Esophagus squamous epithelium (tissue), 5 donors: ENCODE measurements around the gene CHIC2. TPM values are rescaled to one million over a fixed set of nuclear protein-coding genes. Genes with fewer than 3 reads are reported as not detected.

Experiments
- DNase-seq: peaks from one replicate; lab custom pipeline; 2025; lab: John Stamatoyannopoulos, UW
- H3K27ac ChIP-seq, 4 donors: fragments of 200-600 bp; sonication (generic); one replicate each; pipeline ENCODE4 v1.5.1; 2016 to 2019; ENCODE audit warnings: mild to moderate bottlenecking in 1 of 4
- H3K27me3 ChIP-seq, 4 donors: fragments of 200-600 bp; sonication (generic); 1 replicate in 3 of 4; 2 replicates in 1 of 4; pipeline versions ENCODE4 v1.5.1 to v1.6.0; 2017 to 2021; ENCODE audit warnings: antibody characterized with exemption in 1 of 4
- H3K36me3 ChIP-seq, 3 donors: fragments of 200-600 bp; sonication (generic); one replicate each; pipeline ENCODE4 v1.5.1; 2016 to 2019
- H3K4me1 ChIP-seq, 3 donors: fragments of 200-600 bp; sonication (generic); one replicate each; pipeline ENCODE4 v1.5.1; 2017 to 2019
- H3K4me3 ChIP-seq, 4 donors: fragments of 200-600 bp; sonication (generic); 1 replicate in 3 of 4; 2 replicates in 1 of 4; pipeline ENCODE4 v1.5.1; 2016 to 2019; ENCODE audit warnings: mild to moderate bottlenecking in 2 of 4, moderate library complexity in 1 of 4
- H3K9me3 ChIP-seq, 3 donors: fragments of 200-600 bp; sonication (generic); one replicate each; pipeline ENCODE4 v1.5.1; 2016 to 2019
- POLR2A ChIP-seq, 4 donors: fragments of 450-650 bp; IDR thresholded peaks; one replicate each; pipeline ENCODE4 v1.6.1; 2017; ENCODE audit warnings: antibody characterized with exemption in 4 of 4, mild to moderate bottlenecking in 4 of 4, moderate library complexity in 3 of 4
- WGBS, 2 donors: methylation state at CpG; one replicate each; pipeline ENCODE4 v1.1.5; 2018; 5-methylcytosine and 5-hydroxymethylcytosine counted together
- intact Hi-C: fragments of 100-400 bp; cut with DNase I; formaldehyde crosslinking; loops from one replicate; pipeline ENCODE4 v1.15.0; 2022
- total RNA-seq, 4 donors: library from RNA; depleted of rRNA; stranded (reverse); fragments of >200 nt; gene quantifications; one replicate each; pipeline ENCODE4 v1.1.0, GENCODE V29; 2016
- TF ChIP-seq, protein P1 (sequence below), 6 experiments: fragments of 450-650 bp in 4 of 6; fragments of 200-600 bp in 2 of 6; sonication (generic) in 2 of 6; IDR thresholded peaks; one replicate each; pipeline ENCODE4 v1.5.1; 2016 to 2019; ENCODE audit warnings: antibody characterized with exemption in 6 of 6, mild to moderate bottlenecking in 4 of 6, moderate library complexity in 4 of 6
- donor health status: DM: yes; HTN: yes; CAD: no.

Gene CHIC2
- total RNA-seq, 4 donors from 2014 or later = 40.4 to 56.0 (median 44.7) TPM

DNA sequence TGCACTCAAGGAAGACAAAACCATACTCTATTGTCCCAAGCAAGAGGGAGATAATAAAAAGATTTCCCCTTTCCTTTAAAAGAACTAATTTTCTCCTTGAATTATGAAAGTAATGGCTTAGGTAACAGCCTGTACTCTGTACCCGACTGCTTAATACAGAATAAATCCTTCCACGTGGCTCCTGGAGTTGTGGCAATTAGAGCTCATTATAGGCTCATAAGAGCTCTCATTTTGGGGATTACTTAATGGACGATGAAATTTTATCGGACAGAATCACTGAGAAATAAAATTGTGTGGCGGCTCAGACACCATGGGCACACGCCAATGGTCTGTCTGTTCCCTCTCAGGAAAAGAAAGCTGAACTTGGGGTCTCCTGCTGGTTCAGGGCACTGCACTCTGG is 32.7 kb upstream of the CHIC2 start:
- WGBS, 2 donors = 49 to 76% methylated on average over 6 of the region's 6 CpGs
- H3K27ac ChIP-seq = no peak overlapping the region
- TF ChIP-seq POLR2A (IDR thresholded peaks at IDR 0.05) = no peak
- TF ChIP-seq, protein P1, sequence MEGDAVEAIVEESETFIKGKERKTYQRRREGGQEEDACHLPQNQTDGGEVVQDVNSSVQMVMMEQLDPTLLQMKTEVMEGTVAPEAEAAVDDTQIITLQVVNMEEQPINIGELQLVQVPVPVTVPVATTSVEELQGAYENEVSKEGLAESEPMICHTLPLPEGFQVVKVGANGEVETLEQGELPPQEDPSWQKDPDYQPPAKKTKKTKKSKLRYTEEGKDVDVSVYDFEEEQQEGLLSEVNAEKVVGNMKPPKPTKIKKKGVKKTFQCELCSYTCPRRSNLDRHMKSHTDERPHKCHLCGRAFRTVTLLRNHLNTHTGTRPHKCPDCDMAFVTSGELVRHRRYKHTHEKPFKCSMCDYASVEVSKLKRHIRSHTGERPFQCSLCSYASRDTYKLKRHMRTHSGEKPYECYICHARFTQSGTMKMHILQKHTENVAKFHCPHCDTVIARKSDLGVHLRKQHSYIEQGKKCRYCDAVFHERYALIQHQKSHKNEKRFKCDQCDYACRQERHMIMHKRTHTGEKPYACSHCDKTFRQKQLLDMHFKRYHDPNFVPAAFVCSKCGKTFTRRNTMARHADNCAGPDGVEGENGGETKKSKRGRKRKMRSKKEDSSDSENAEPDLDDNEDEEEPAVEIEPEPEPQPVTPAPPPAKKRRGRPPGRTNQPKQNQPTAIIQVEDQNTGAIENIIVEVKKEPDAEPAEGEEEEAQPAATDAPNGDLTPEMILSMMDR (IDR thresholded peaks at IDR 0.05) = no peak
- intact Hi-C loops = loop anchor here (10.0 kb wide), 1 partner anchor 108 kb away; no protein-coding TSS in a partner anchor
- DNase-seq = no peak
- H3K4me3 ChIP-seq = no peak overlapping the region
- H3K36me3 ChIP-seq = no peaks in the 10 kb centered on the region
- H3K9me3 ChIP-seq = no peaks in the 10 kb centered on the region
- H3K27me3 ChIP-seq = peaks cover 22 to 100% (median 42%) of the 10 kb centered on the region in 4 donors
- H3K4me1 ChIP-seq = peaks cover 20 to 49% (median 28%) of the 10 kb centered on the region in 3 donors

DNA sequence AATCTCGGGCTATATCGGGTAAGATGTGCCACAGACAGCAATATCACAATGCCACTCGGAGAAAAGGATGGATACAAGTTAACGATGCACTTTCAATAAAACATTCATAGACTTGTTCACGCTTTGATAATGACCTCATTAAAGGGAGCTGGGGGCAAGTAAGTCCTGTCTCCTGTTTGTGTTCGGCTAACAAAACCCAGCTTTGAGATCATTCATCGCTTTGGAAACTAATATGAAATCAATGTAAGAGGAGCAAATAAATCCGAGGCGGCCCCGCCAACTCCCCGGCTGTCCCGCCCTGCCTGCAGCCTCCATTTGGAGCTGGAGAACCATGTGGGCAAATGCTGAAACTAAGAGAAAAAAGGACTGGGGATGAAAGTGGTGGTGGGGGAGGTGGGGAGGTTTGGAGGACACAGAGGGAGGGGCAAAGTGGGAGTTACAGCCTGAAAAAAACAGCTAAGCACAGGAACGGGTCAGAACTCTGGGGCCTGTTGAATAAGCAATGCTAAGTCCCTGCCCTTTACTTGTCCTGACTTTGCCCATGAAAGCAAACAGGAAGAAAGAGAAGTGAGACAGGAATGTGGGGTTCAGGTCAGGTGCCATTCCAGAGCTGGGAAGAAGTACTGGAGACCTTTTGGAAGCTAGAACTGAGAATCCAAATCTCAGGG is 32.0 kb upstream of the CHIC2 start:
- peaks cover 18 to 50% (median 26%) of the 10 kb centered on the region in 3 donors for H3K4me1 ChIP-seq
- H3K27me3 ChIP-seq = peaks cover 15 to 100% (median 36%) of the 10 kb centered on the region in 4 donors
- no peak overlapping the region for H3K4me3 ChIP-seq
- H3K36me3 ChIP-seq = no peaks in the 10 kb centered on the region
- WGBS, 2 donors = 51 to 53% methylated on average over 13 of the region's 13 CpGs
- intact Hi-C loops = loop anchor here (10.0 kb wide), 1 partner anchor 108 kb away; no protein-coding TSS in a partner anchor
- H3K27ac ChIP-seq = no peak overlapping the region
- TF ChIP-seq POLR2A (IDR thresholded peaks at IDR 0.05) = no peak
- TF ChIP-seq, protein P1 (IDR thresholded peaks at IDR 0.05) = no peak
- H3K9me3 ChIP-seq = no peaks in the 10 kb centered on the region
- no peak for DNase-seq

DNA sequence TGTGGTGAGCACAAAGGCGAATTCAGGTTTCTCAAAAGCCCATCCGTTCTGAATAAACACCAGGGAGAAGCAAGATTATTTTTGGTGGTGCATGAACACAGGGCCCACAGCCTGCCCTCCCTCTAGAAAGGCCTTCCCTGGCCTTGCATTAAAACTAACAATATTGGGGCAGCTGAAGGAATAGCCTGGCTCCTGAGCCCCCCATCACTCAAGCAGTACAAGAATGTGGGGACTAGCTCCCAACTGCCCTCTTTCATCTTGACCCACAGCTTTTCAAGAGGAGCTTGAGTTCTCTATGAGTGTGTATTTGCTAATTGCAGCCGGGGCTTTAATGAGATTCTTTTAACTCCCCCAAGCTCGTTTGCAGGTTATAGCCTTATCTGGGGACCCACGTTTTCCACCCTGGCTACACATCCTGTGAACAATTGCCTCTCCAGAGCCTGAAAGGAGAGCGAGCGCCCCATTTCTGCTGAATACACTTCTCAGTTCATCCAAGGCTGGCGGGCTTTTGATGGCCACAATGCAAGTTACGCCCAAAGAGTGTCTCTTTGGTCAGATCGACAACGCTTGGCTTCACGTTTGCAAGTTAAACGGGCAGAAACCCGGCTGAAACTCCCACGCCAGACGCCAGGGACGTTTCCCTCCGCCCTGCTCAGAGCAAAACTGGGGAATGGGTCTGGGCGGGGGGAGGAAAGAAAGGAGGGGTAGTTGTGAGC is 30.9 kb upstream of the CHIC2 start:
- peaks cover 5 to 100% (median 28%) of the 10 kb centered on the region in 4 donors for H3K27me3 ChIP-seq

DNA sequence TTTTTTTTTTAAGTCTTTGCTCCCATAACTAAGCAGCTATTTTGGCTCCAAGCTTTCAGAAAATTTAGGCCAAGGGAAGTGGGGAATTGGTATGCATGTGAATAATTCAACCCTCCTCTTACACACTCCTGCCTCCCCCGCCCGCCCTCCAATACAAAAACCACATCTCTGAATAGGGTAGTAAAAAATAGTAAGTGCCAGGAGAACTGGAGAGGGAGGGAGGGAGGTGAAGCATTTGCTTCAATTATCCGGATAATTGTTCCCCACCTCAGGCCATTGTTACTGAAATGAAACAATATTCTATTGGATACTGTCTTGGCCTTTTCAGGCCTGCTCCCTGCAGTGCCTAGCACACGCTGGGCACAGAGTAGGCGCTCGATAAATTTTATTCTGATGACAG is 30.0 kb upstream of the CHIC2 start:
- Histone ChIP-seq H3K9me3 (no peaks in the 10 kb centered on the region), H3K4me1 (peaks cover 0 to 40% (median 14%) of the 10 kb centered on the region in 3 donors), H3K4me3 (no peak overlapping the region), H3K27me3 (peaks cover 0 to 94% (median 22%) of the 10 kb centered on the region in 4 donors), H3K36me3 (no peaks in the 10 kb centered on the region), H3K27ac (no peak overlapping the region)
- 56 to 75% methylated on average over 6 of the region's 6 CpGs for WGBS, 2 donors
- intact Hi-C loops = loop anchor here (10.0 kb wide), 1 partner anchor 110 kb away; no protein-coding TSS in a partner anchor
- DNase-seq = no peak
- no peak for TF ChIP-seq POLR2A (IDR thresholded peaks at IDR 0.05)
- TF ChIP-seq, protein P1 (IDR thresholded peaks at IDR 0.05) = no peak

More for the DNA sequence above, 30.9 kb upstream of the CHIC2 start:
- DNase-seq = no peak
- no peak overlapping the region for H3K27ac ChIP-seq
- no peak overlapping the region for H3K4me3 ChIP-seq
- H3K36me3 ChIP-seq = no peaks in the 10 kb centered on the region
- H3K9me3 ChIP-seq = no peaks in the 10 kb centered on the region
- TF ChIP-seq, protein P1 (IDR thresholded peaks at IDR 0.05) = no peak
- no peak for TF ChIP-seq POLR2A (IDR thresholded peaks at IDR 0.05)
- intact Hi-C loops = loop anchor here (10.0 kb wide), 1 partner anchor 110 kb away; no protein-coding TSS in a partner anchor
- H3K4me1 ChIP-seq = peaks cover 7 to 48% (median 22%) of the 10 kb centered on the region in 3 donors
- 45 to 64% methylated on average over 13 of the region's 19 CpGs for WGBS, 2 donors
